ENCODE data around the gene USP21.

DNA sequence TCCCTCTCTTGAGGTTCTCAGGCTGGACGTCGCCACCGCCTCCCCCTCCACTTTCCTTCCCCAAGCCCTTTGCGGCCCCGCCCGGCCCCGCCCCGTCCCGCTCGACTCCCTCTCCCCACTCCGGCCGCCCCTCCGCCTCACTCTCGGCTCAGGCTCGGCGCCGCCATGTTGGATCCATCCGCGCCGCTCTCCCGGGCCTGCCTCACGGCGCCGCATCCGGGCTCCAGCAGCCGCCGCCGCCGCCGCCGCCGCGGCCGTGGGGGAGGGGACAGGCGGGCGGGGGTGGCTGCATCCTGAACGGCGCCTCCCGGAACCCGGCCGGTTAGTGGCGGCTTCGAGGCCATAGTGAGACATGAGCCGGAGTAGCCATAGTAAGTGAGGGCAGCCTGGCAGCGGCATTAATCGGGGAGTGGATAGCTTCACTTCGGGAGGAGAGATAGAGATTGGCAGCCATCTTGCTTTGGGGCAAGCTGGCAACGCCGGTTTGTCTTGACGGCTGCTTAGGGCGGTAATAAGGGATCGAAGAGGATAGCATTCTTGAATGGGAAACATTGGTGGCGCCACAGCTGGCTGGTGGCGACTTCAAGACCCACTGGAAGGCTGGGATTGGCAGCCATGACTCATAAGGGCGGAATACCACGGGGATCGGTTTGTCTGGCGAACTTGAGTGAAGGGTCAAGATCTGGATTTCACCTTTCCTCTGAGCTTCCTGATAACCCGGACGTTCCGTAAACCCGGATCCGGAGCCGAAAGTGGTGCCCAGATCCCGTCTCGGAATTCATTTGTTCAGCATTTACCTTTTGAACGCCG, 26.7 kb upstream of the USP21 start, which contains the start of gene DEDD:
- TF ChIP-seq EZH2 (IDR thresholded peaks at IDR 0.05; ENCODE audit: low read length) = no peak
- TF ChIP-seq, protein P1, sequence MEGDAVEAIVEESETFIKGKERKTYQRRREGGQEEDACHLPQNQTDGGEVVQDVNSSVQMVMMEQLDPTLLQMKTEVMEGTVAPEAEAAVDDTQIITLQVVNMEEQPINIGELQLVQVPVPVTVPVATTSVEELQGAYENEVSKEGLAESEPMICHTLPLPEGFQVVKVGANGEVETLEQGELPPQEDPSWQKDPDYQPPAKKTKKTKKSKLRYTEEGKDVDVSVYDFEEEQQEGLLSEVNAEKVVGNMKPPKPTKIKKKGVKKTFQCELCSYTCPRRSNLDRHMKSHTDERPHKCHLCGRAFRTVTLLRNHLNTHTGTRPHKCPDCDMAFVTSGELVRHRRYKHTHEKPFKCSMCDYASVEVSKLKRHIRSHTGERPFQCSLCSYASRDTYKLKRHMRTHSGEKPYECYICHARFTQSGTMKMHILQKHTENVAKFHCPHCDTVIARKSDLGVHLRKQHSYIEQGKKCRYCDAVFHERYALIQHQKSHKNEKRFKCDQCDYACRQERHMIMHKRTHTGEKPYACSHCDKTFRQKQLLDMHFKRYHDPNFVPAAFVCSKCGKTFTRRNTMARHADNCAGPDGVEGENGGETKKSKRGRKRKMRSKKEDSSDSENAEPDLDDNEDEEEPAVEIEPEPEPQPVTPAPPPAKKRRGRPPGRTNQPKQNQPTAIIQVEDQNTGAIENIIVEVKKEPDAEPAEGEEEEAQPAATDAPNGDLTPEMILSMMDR (optimal IDR thresholded peaks at IDR 0.05 in 1 of 3, IDR thresholded peaks at IDR 0.05 in 1 of 3, conservative IDR thresholded peaks at IDR 0.05 in 1 of 3; ENCODE audit: extremely low read depth in 1 of 3, insufficient read depth in 2 of 3, low read length in 3 of 3) = peak in 2 of 3 experiments; percentile 2 to 26
